ENCODE data around the gene CIC. TPM values are rescaled to one million over a fixed set of nuclear protein-coding genes. Genes with fewer than 3 reads are reported as not detected.

CIC gene
- total and polyA plus RNA-seq, 5 experiments from 2014 or later: 0.43 to 87.4 (median 1.8) TPM

GRCh38 chr19:42312370-42312769 lies 43.3 kb downstream of the CIC start:
- peaks cover 15 to 27% (median 19%) of the 10 kb centered on the region in 4 donors for H3K4me1 Mint-ChIP-seq
- peak overlapping the region in 2 of 10 donors; percentile 73 to 87 for H3K27ac Mint-ChIP-seq
- no peak for DNase-seq
- no peaks in the 10 kb centered on the region for H3K36me3 Mint-ChIP-seq
- H3K27me3 Mint-ChIP-seq: peaks cover 16 to 59% (median 28%) of the 10 kb centered on the region in 5 donors
- POLR2A ChIA-PET: no interaction called here
- peaks cover 0 to 2% (median 0%) of the 10 kb centered on the region in 9 donors for H3K9me3 Mint-ChIP-seq
- ATAC-seq: no peak
- H3K4me3 Mint-ChIP-seq: peak overlapping the region; percentile 7 to 87 (median 70)

GRCh38 chr19:42313096-42313839 lies 44.2 kb downstream of the CIC start, which contains the start of gene TMEM145:
Gene TMEM145, plus strand, starts transcription at chr19:42313309. Its CDS starts 68 bp downstream, at chr19:42313377.
- Mint-ChIP-seq H3K9me3 (peaks cover 0 to 2% (median 0%) of the 10 kb centered on the region in 9 donors), H3K27me3 (peaks cover 16 to 60% (median 28%) of the 10 kb centered on the region in 5 donors), H3K27ac (peak within 1 kb of the TSS in 2 of 10 donors; percentile 73 to 87), H3K36me3 (no peaks in the 10 kb centered on the region), H3K4me1 (peaks cover 14 to 27% (median 19%) of the 10 kb centered on the region in 4 donors), H3K4me3 (peak within 1 kb of the TSS; percentile 60 to 87 (median 70))
- ATAC-seq: peak; percentile 83 to 87
- POLR2A ChIA-PET: interaction anchor here (0.6 kb wide), 1 partner anchor 47 kb away, joined by 3 read pairs; no protein-coding TSS in a partner anchor
- peak in 4 of 10 donors; percentile 22 to 65 (median 38) for DNase-seq

- ATAC-seq: no peak
- H3K27me3 Mint-ChIP-seq: peaks cover 16 to 60% (median 28%) of the 10 kb centered on the region in 5 donors
Measured at GRCh38 chr19:42313840-42314755, 45.0 kb downstream of the CIC start.

GRCh38 chr19:42315024-42315423 lies 46.0 kb downstream of the CIC start:
- DNase-seq: no peak
- Mint-ChIP-seq H3K4me1 (peaks cover 14 to 27% (median 19%) of the 10 kb centered on the region in 4 donors), H3K27me3 (peaks cover 16 to 60% (median 28%) of the 10 kb centered on the region in 5 donors), H3K36me3 (no peaks in the 10 kb centered on the region), H3K27ac (no peak overlapping the region), H3K9me3 (peaks cover 0 to 2% (median 0%) of the 10 kb centered on the region in 9 donors), H3K4me3 (peak overlapping the region in 3 of 10 donors; percentile 7 to 22 (median 11))
- POLR2A ChIA-PET: interaction anchor here (0.8 kb wide), 1 partner anchor 13 kb away, joined by 4 read pairs; the partner anchor contains the start of genes PAFAH1B3 and PRR19
- no peak for ATAC-seq

More at GRCh38 chr19:42313840-42314755, 45.0 kb downstream of the CIC start:
- peaks cover 0 to 2% (median 0%) of the 10 kb centered on the region in 9 donors for H3K9me3 Mint-ChIP-seq
- H3K36me3 Mint-ChIP-seq: no peaks in the 10 kb centered on the region
- peak overlapping the region in 1 of 10 donors; percentile 59 for H3K27ac Mint-ChIP-seq
- H3K4me3 Mint-ChIP-seq: peak overlapping the region in 7 of 10 donors; percentile 43 to 74 (median 65)
- no peak for DNase-seq
- peaks cover 14 to 27% (median 19%) of the 10 kb centered on the region in 4 donors for H3K4me1 Mint-ChIP-seq
- POLR2A ChIA-PET: interaction anchor here (0.6 to 0.8 kb wide), 2 partner anchors 12 to 46 kb away, joined by 3 to 4 read pairs; partner anchors contain the start of genes PAFAH1B3 and PRR19

- Mint-ChIP-seq H3K27ac (peak overlapping the region in 1 of 10 donors; percentile 33), H3K36me3 (no peaks in the 10 kb centered on the region), H3K9me3 (peaks cover 0 to 2% (median 0%) of the 10 kb centered on the region in 9 donors), H3K4me3 (peak overlapping the region in 6 of 10 donors; percentile 0 to 40 (median 10)), H3K27me3 (peaks cover 16 to 49% (median 24%) of the 10 kb centered on the region in 5 donors), H3K4me1 (peaks cover 14 to 27% (median 19%) of the 10 kb centered on the region in 4 donors)
- POLR2A ChIA-PET: interaction anchor here (0.8 kb wide), 1 partner anchor 8 kb away, joined by 3 read pairs; no protein-coding TSS in a partner anchor
- DNase-seq: no peak
- no peak for ATAC-seq
Measured at GRCh38 chr19:42316223-42317211, 47.5 kb downstream of the CIC start.

GRCh38 chr19:42317535-42317934 lies 48.5 kb downstream of the CIC start:
- ATAC-seq (no peak), DNase-seq (no peak)
- H3K27me3 Mint-ChIP-seq: peaks cover 12 to 39% (median 22%) of the 10 kb centered on the region in 5 donors
- POLR2A ChIA-PET: no interaction called here
- no peak overlapping the region for H3K4me3 Mint-ChIP-seq
- H3K4me1 Mint-ChIP-seq: peaks cover 13 to 21% (median 18%) of the 10 kb centered on the region in 4 donors
- peak overlapping the region in 1 of 10 donors; percentile 17 for H3K27ac Mint-ChIP-seq
- no peaks in the 10 kb centered on the region for H3K36me3 Mint-ChIP-seq
- peaks cover 0 to 2% (median 0%) of the 10 kb centered on the region in 9 donors for H3K9me3 Mint-ChIP-seq

GRCh38 chr19:42322305-42322704 lies 53.3 kb downstream of the CIC start:
- POLR2A ChIA-PET: interaction anchor here (0.6 to 1.9 kb wide), 3 partner anchors 19 to 120 kb away, joined by 3 to 6 read pairs (median 4); partner anchors contain the start of genes PAFAH1B3 and PRR19
- Mint-ChIP-seq H3K4me3 (peak overlapping the region in 1 of 10 donors; percentile 58), H3K4me1 (peaks cover 8 to 24% (median 22%) of the 10 kb centered on the region in 4 donors), H3K27me3 (peaks cover 6 to 20% (median 13%) of the 10 kb centered on the region in 5 donors), H3K9me3 (no peaks in the 10 kb centered on the region), H3K27ac (no peak overlapping the region), H3K36me3 (peaks cover 0 to 3% (median 0%) of the 10 kb centered on the region in 3 donors)
- ATAC-seq (no peak), DNase-seq (no peak)

- H3K36me3 Mint-ChIP-seq: peaks cover 0 to 3% (median 0%) of the 10 kb centered on the region in 3 donors
- ATAC-seq (no peak), DNase-seq (no peak)
- no peaks in the 10 kb centered on the region for H3K9me3 Mint-ChIP-seq
- peak overlapping the region in 7 of 10 donors; percentile 8 to 74 (median 33) for H3K4me3 Mint-ChIP-seq
- POLR2A ChIA-PET: interaction anchor here (0.8 to 1.9 kb wide), 3 partner anchors 21 to 191 kb away, joined by 3 to 6 read pairs (median 3); partner anchors contain the start of genes PAFAH1B3 and PRR19
- peaks cover 16 to 34% (median 26%) of the 10 kb centered on the region in 4 donors for H3K4me1 Mint-ChIP-seq
- H3K27me3 Mint-ChIP-seq: peaks cover 6 to 20% (median 12%) of the 10 kb centered on the region in 5 donors
- no peak overlapping the region for H3K27ac Mint-ChIP-seq
Measured at GRCh38 chr19:42323473-42323851, 54.4 kb downstream of the CIC start.

GRCh38 chr19:42323852-42324654 lies 55.0 kb downstream of the CIC start:
- no peaks in the 10 kb centered on the region for H3K9me3 Mint-ChIP-seq
- ATAC-seq (no peak), DNase-seq (no peak)
- H3K27ac Mint-ChIP-seq: no peak overlapping the region
- H3K27me3 Mint-ChIP-seq: peaks cover 6 to 20% (median 12%) of the 10 kb centered on the region in 5 donors
- peak overlapping the region in 5 of 10 donors; percentile 14 to 95 (median 26) for H3K4me3 Mint-ChIP-seq
- POLR2A ChIA-PET: interaction anchor here (0.5 to 1.9 kb wide), 3 partner anchors 22 to 191 kb away, joined by 3 to 6 read pairs (median 3); partner anchors contain the start of genes PAFAH1B3, POU2F2 and PRR19
- peaks cover 17 to 36% (median 29%) of the 10 kb centered on the region in 4 donors for H3K4me1 Mint-ChIP-seq
- peaks cover 0 to 3% (median 0%) of the 10 kb centered on the region in 3 donors for H3K36me3 Mint-ChIP-seq

Data from naive thymus-derived CD8-positive, alpha-beta T cell (primary cell).